Osteoblast (primary cell): ENCODE results near the gene TBC1D23. TPM values are rescaled to one million over a fixed set of nuclear protein-coding genes. Genes with fewer than 3 reads are reported as not detected.

Experiments
- DNase-seq: peaks from one replicate; pipeline ENCODE4 v3.0.0; 2011; ENCODE audit warnings: low spot score, mixed read lengths; ENCODE audit not compliant: insufficient read length; ENCODE audit errors: missing footprints
- H2AFZ ChIP-seq: 2 replicates; pipeline ENCODE4 v1.6.0; 2011; ENCODE audit warnings: mild to moderate bottlenecking, low read length
- H3K27ac ChIP-seq: 2 replicates; pipeline ENCODE4 v1.5.1; 2011; ENCODE audit warnings: mild to moderate bottlenecking, low read depth, low read length, moderate library complexity
- H3K27me3 ChIP-seq: 2 replicates; pipeline ENCODE4 v1.6.0; 2012; ENCODE audit warnings: mild to moderate bottlenecking, control low read depth, inconsistent platforms, low read length, moderate library complexity; ENCODE audit not compliant: insufficient read depth
- H3K36me3 ChIP-seq: 2 replicates; pipeline ENCODE4 v1.5.1; 2011; ENCODE audit warnings: mild to moderate bottlenecking, low read length, control low read depth, moderate library complexity; ENCODE audit not compliant: insufficient read depth
- H3K4me1 ChIP-seq: 2 replicates; pipeline ENCODE4 v1.5.1; 2011; ENCODE audit warnings: mild to moderate bottlenecking, low read length, control low read depth, moderate library complexity; ENCODE audit not compliant: insufficient read depth
- H3K4me2 ChIP-seq: 2 replicates; pipeline ENCODE4 v1.6.0; 2011; ENCODE audit warnings: mild to moderate bottlenecking, low read length; ENCODE audit not compliant: insufficient read depth
- H3K4me3 ChIP-seq: fragments of 200-600 bp; sonication (generic); 3 replicates; pipeline ENCODE4 v1.5.1; 2012; ENCODE audit warnings: mild to moderate bottlenecking, low read length, inconsistent platforms; ENCODE audit not compliant: insufficient read depth
- H3K79me2 ChIP-seq: 2 replicates; pipeline ENCODE4 v1.6.0; 2012; ENCODE audit warnings: mild to moderate bottlenecking, low read length, control low read depth, inconsistent platforms; ENCODE audit not compliant: insufficient read depth
- H3K9me3 ChIP-seq: 2 replicates; pipeline ENCODE4 v1.5.1; 2011; ENCODE audit warnings: low read depth, low read length, control low read depth
- H4K20me1 ChIP-seq: 2 replicates; pipeline ENCODE4 v1.6.0; 2012; ENCODE audit warnings: mild to moderate bottlenecking, low read length, control low read depth; ENCODE audit not compliant: insufficient read depth
- total RNA-seq: library from RNA; depleted of rRNA; stranded (reverse); fragments of >200 nt; gene quantifications from 2 replicates; pipeline ENCODE4 v1.2.3, GENCODE V29; 2012
- TF ChIP-seq, protein P1 (sequence below): IDR thresholded peaks from 2 replicates; pipeline ENCODE4 v1.5.1; 2011; ENCODE audit warnings: mild to moderate bottlenecking, low read depth, low read length, moderate library complexity; ENCODE audit errors: extremely low read depth

The TBC1D23 gene
- total RNA-seq, 1 donor, result 64.4 TPM

DNA sequence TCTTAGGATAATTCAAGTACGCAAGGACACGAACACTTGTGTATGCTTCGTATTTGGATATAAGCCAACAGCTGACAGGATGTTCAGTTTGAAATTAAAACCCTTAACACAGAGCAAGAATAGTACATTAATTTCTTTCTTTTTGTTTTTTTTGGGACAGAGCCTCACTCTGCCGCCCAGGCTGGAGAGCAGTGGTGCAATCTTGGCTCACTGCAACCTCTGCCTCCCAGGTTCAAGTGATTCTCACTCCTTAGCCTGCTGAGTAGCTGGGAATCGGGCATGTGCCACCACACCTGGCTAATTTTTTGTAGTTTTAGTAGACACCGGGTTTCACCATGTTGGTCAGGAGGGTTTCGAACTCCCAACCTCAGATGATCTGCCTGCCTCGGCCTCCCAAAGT lies 107.6 kb downstream of the TBC1D23 start:
- Histone ChIP-seq H3K27ac (no peak overlapping the region), H3K9me3 (no peaks in the 10 kb centered on the region), H3K4me2 (no peak overlapping the region), H4K20me1 (no peaks in the 10 kb centered on the region), H3K36me3 (peaks cover 75% of the 10 kb centered on the region), H3K4me1 (no peaks in the 10 kb centered on the region), H3K4me3 (no peak overlapping the region), H3K27me3 (no peaks in the 10 kb centered on the region), H2AFZ (no peak overlapping the region), H3K79me2 (no peaks in the 10 kb centered on the region)
- no peak for DNase-seq
- TF ChIP-seq, protein P1, sequence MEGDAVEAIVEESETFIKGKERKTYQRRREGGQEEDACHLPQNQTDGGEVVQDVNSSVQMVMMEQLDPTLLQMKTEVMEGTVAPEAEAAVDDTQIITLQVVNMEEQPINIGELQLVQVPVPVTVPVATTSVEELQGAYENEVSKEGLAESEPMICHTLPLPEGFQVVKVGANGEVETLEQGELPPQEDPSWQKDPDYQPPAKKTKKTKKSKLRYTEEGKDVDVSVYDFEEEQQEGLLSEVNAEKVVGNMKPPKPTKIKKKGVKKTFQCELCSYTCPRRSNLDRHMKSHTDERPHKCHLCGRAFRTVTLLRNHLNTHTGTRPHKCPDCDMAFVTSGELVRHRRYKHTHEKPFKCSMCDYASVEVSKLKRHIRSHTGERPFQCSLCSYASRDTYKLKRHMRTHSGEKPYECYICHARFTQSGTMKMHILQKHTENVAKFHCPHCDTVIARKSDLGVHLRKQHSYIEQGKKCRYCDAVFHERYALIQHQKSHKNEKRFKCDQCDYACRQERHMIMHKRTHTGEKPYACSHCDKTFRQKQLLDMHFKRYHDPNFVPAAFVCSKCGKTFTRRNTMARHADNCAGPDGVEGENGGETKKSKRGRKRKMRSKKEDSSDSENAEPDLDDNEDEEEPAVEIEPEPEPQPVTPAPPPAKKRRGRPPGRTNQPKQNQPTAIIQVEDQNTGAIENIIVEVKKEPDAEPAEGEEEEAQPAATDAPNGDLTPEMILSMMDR, result no peak

DNA sequence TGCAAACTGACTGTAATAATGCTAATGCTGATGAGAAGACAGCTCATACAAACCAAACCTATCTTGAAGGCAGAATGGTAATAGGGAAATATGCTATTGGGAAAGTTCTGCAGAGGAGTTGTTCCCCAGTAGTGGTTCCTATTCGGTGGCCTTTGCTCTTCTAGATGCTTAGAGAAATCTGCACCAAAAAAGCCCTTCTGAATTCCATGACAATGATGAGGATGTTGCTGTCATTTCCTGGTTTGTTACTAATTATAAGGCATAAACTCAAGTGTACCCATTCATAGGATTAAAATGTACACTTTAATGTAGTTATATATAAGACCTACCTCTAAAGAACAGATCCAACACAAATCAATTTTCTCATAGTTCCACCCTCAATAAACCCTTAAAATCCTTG lies 110.0 kb downstream of the TBC1D23 start:
- TF ChIP-seq, protein P1, result no peak

DNA sequence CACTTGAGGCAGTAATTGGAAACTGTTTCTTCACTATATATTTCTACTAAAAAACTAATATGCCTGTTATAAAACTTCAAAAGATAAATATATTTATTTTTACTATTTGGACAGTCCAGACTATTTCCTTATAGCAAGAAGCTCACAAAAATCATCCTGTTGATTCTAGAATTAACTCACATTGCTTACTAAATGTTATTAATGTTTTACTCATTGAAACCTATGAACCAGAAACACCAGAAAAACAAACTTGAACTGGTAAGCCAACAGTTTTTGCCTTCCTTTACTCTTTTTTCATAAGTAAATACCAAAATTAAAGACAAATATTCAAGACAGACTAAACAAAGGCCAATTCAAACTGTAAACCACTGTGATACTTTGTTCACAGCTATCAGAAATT lies 113.7 kb downstream of the TBC1D23 start:
- Histone ChIP-seq H3K9me3 (no peaks in the 10 kb centered on the region), H3K79me2 (peaks cover 18% of the 10 kb centered on the region), H2AFZ (no peak overlapping the region), H3K4me3 (no peak overlapping the region), H3K27me3 (no peaks in the 10 kb centered on the region), H3K27ac (no peak overlapping the region), H4K20me1 (no peaks in the 10 kb centered on the region), H3K4me1 (no peaks in the 10 kb centered on the region), H3K36me3 (peaks cover 62% of the 10 kb centered on the region), H3K4me2 (no peak overlapping the region)
- TF ChIP-seq, protein P1, result no peak
- no peak for DNase-seq

More for the DNA sequence above, 110.0 kb downstream of the TBC1D23 start:
- Histone ChIP-seq H3K4me3 (no peak overlapping the region), H2AFZ (no peak overlapping the region), H3K9me3 (no peaks in the 10 kb centered on the region), H3K4me1 (no peaks in the 10 kb centered on the region), H3K36me3 (peaks cover 63% of the 10 kb centered on the region), H3K27ac (no peak overlapping the region), H3K4me2 (no peak overlapping the region), H3K27me3 (no peaks in the 10 kb centered on the region), H3K79me2 (peaks cover 9% of the 10 kb centered on the region), H4K20me1 (no peaks in the 10 kb centered on the region)
- DNase-seq, result no peak

Other genes with a start within 250 kb of the TBC1D23 start
- gene FILIP1L, start 146.5 kb upstream of the TBC1D23 start, total RNA-seq, result 5.8 and 5.9 TPM in 2 replicates
- gene NIT2, start 73.8 kb downstream of the TBC1D23 start, total RNA-seq, result 18.1 and 23.3 TPM in 2 replicates
- gene TOMM70, start 140.1 kb downstream of the TBC1D23 start, total RNA-seq, result 52.5 and 57.8 TPM in 2 replicates
- 2.9 and 3.2 TPM in 2 replicates for gene LNP1, start 140.5 kb downstream of the TBC1D23 start, total RNA-seq
- 35.5 and 41.0 TPM in 2 replicates for gene TMEM45A, start 231.6 kb downstream of the TBC1D23 start, total RNA-seq